ENCODE data around the gene CPNE8. TPM values are rescaled to one million over a fixed set of nuclear protein-coding genes. Genes with fewer than 3 reads are reported as not detected.

Gene CPNE8
- total RNA-seq, 3 donors from 2014 or later = 23.4 to 31.5 (median 24.7) TPM

DNA sequence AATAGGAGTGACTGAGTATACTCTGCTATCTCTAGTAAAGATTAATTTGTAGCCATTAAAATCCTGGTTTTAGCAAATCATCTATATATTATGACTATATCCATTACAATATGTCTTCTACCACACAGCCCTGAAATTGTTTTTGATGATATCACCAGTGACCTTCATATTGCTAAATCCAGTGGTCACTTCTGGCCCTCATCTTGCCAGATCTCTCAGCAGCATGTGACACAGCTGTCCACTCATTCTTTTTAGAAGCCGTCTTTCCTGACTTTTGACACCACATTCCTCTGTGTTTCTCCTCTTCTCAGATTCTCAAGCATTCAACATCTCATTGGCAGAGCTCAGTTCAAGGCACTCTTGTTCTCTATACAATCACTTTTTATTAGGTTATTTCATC lies 54.9 kb downstream of the CPNE8 start:
- TF ChIP-seq, protein P1, sequence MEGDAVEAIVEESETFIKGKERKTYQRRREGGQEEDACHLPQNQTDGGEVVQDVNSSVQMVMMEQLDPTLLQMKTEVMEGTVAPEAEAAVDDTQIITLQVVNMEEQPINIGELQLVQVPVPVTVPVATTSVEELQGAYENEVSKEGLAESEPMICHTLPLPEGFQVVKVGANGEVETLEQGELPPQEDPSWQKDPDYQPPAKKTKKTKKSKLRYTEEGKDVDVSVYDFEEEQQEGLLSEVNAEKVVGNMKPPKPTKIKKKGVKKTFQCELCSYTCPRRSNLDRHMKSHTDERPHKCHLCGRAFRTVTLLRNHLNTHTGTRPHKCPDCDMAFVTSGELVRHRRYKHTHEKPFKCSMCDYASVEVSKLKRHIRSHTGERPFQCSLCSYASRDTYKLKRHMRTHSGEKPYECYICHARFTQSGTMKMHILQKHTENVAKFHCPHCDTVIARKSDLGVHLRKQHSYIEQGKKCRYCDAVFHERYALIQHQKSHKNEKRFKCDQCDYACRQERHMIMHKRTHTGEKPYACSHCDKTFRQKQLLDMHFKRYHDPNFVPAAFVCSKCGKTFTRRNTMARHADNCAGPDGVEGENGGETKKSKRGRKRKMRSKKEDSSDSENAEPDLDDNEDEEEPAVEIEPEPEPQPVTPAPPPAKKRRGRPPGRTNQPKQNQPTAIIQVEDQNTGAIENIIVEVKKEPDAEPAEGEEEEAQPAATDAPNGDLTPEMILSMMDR (IDR thresholded peaks at IDR 0.05) = no peak
- ATAC-seq (no peak), DNase-seq (no peak)
- Histone ChIP-seq H3K9me3 (no peaks in the 10 kb centered on the region), H3K4me3 (no peak overlapping the region), H3K4me1 (ENCODE audit: low read depth) (no peaks in the 10 kb centered on the region), H3K36me3 (ENCODE audit: low read depth) (no peaks in the 10 kb centered on the region)
- intact Hi-C loops (cut with DNase I, micrococcal nuclease) = no loop called here

DNA sequence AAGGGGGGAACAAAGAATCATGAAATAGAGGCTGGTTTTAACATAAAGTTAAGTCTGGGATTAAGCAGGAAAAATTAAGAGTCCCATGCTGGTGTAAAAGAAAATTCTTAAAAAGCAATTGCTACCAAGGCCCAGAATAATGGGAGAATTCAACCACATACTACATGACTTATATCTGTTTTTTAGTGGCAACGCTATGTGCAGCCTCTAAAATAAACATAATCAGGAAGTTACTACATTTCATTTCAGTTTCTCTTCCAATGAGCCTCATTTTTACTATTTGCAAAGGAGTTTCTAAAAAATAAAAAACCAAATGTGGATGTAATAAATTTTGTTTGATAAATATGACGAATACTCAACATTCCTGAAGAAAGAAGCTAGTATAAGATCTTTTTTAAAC lies 58.1 kb downstream of the CPNE8 start:
- Histone ChIP-seq H3K4me1 (ENCODE audit: low read depth) (no peaks in the 10 kb centered on the region), H3K36me3 (ENCODE audit: low read depth) (no peaks in the 10 kb centered on the region), H3K4me3 (no peak overlapping the region), H3K9me3 (no peaks in the 10 kb centered on the region)
- DNase-seq = no peak
- ATAC-seq = no peak
- TF ChIP-seq, protein P1 (IDR thresholded peaks at IDR 0.05) = no peak
- intact Hi-C loops (cut with DNase I, micrococcal nuclease) = no loop called here

DNA sequence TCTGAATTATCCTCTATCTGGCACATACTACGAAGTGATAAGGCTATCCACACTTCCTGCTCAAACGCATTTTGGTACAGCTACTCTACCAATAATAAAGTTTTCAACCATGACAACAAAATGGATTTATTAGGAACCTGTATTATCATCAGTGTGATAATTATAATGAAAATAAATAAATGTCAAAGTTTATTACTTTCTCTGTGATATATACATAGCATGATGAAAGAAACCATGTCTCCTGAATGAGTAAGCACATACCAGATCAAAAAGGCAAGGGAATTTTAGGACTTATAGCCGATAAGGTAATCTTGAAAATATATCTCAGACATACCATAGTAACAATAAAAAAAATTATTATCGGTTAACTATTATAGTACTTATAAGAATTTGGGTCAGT lies 61.1 kb downstream of the CPNE8 start:
- Histone ChIP-seq H3K9me3 (no peaks in the 10 kb centered on the region), H3K36me3 (ENCODE audit: low read depth) (no peaks in the 10 kb centered on the region), H3K4me3 (no peak overlapping the region), H3K4me1 (ENCODE audit: low read depth) (peaks cover 4% of the 10 kb centered on the region)
- no peak for ATAC-seq
- TF ChIP-seq, protein P1 (IDR thresholded peaks at IDR 0.05) = no peak
- intact Hi-C loops (cut with DNase I, micrococcal nuclease) = no loop called here
- no peak for DNase-seq

DNA sequence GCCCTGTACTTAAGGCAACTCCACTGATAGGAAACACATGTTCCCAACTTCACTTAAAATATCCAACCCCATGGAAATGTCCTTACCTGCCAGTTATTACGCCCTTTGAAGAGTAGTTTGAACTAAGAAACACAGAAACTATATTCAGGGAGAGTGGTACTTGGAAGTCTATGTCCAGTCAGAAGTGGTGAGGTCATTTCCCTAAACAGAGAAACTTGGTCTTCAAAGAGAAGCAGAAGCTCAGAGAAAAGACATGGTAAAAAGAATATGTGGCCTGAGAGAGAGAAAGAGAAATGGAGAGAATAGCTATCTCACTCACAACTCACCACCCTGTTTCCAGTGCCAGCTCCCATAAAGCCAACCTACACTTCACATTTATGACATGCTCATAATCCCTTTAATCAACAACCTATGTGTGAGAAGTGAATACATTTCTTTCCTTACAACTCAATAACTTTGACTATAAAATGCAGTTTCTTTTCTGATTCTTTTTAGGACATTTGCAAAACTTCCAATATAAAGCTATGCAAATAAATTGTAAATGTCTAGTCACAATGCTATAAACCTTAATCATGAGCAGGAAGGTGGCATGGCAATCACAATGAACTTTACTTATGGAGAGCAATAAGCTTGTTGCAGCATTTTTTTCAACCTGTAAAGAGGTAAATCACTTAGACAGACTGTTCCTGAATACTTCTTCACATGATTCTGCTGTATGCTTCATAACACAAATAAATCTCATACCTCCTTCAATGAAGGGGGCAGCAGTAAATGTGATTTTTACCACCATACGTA lies 67.1 kb downstream of the CPNE8 start:
- TF ChIP-seq, protein P1 (IDR thresholded peaks at IDR 0.05) = no peak
- no peak overlapping the region for H3K4me3 ChIP-seq
- intact Hi-C loops (cut with DNase I, micrococcal nuclease) = no loop called here
- H3K4me1 ChIP-seq (ENCODE audit: low read depth) = peaks cover 19% of the 10 kb centered on the region
- DNase-seq (peak in 1 of 3 donors; percentile 69), ATAC-seq (peak; percentile 98)
- no peaks in the 10 kb centered on the region for H3K9me3 ChIP-seq
- H3K36me3 ChIP-seq (ENCODE audit: low read depth) = no peaks in the 10 kb centered on the region

DNA sequence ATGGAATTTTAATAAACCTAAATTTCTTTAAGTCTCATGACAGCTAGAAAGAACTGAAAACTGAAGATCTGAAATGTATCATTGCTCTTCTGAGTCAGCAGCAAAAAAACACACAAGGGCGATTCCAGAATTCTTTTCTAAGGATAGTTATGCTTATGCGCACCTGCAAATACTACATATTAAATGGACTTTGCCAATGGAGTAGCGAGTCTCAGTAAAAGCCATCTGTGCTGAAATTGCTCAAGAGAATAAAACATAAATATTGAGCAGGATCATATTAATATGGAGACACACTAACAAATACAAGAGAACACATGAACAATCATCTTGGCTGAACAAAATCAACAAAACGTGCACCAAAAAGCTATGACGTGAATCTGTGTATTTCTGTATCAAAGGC lies 73.7 kb downstream of the CPNE8 start:
- Histone ChIP-seq H3K36me3 (ENCODE audit: low read depth) (no peaks in the 10 kb centered on the region), H3K4me3 (no peak overlapping the region), H3K9me3 (no peaks in the 10 kb centered on the region), H3K4me1 (ENCODE audit: low read depth) (no peaks in the 10 kb centered on the region)
- DNase-seq (no peak), ATAC-seq (no peak)
- TF ChIP-seq, protein P1 (IDR thresholded peaks at IDR 0.05) = no peak
- intact Hi-C loops (cut with DNase I, micrococcal nuclease) = no loop called here

Data from mucosa of descending colon (tissue), 3 donors.